ENCODE measurements around the gene MIEN1. TPM values are rescaled to one million over a fixed set of nuclear protein-coding genes. Genes with fewer than 3 reads are reported as not detected.

MIEN1 gene
- total RNA-seq, 1 donor from 2014 or later, result 52.7 TPM

DNA sequence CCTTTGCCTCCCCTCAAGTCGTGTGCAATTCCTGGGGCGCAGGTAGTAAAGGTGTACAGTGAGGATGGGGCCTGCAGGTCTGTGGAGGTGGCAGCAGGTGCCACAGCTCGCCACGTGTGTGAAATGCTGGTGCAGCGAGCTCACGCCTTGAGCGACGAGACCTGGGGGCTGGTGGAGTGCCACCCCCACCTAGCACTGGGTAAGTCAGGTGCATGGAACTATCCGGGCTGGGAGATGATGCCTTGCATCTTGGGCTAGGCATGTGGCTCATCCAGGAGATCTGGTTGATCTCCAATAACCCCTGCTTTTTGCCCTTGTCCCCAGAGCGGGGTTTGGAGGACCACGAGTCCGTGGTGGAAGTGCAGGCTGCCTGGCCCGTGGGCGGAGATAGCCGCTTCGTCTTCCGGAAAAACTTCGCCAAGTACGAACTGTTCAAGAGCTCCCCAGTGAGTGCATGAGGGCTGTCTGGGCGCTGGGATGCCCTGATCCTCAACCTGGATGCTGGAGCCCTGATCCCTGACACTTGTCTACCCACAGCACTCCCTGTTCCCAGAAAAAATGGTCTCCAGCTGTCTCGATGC lies 12.6 kb upstream of the MIEN1 start:
- Mint-ChIP-seq H3K4me1 (ENCODE audit: unreplicated experiment) (peaks cover 27% of the 10 kb centered on the region), H3K27me3 (ENCODE audit: unreplicated experiment) (no peaks in the 10 kb centered on the region), H3K27ac (ENCODE audit: unreplicated experiment) (no peak overlapping the region), H3K9me3 (ENCODE audit: unreplicated experiment) (no peaks in the 10 kb centered on the region), H3K4me3 (ENCODE audit: unreplicated experiment) (no peak overlapping the region), H3K36me3 (ENCODE audit: unreplicated experiment) (no peaks in the 10 kb centered on the region)
- DNase-seq (ENCODE audit: extremely low spot score, unreplicated experiment), result no peak
- TF ChIP-seq CTCF (IDR thresholded peaks at IDR 0.05), result no peak

GRCh38 chr17:39742126-39742855 lies 12.0 kb upstream of the MIEN1 start:
- H3K4me1 Mint-ChIP-seq (ENCODE audit: unreplicated experiment), result peaks cover 27% of the 10 kb centered on the region
- peaks cover 2% of the 10 kb centered on the region for H3K27me3 Mint-ChIP-seq (ENCODE audit: unreplicated experiment)
- no peak for DNase-seq (ENCODE audit: extremely low spot score, unreplicated experiment)
- TF ChIP-seq CTCF (IDR thresholded peaks at IDR 0.05), result no peak
- H3K36me3 Mint-ChIP-seq (ENCODE audit: unreplicated experiment), result no peaks in the 10 kb centered on the region
- no peaks in the 10 kb centered on the region for H3K9me3 Mint-ChIP-seq (ENCODE audit: unreplicated experiment)
- H3K27ac Mint-ChIP-seq (ENCODE audit: unreplicated experiment), result no peak overlapping the region
- no peak overlapping the region for H3K4me3 Mint-ChIP-seq (ENCODE audit: unreplicated experiment)

- Mint-ChIP-seq H3K27me3 (ENCODE audit: unreplicated experiment) (peaks cover 5% of the 10 kb centered on the region), H3K4me1 (ENCODE audit: unreplicated experiment) (peaks cover 27% of the 10 kb centered on the region), H3K27ac (ENCODE audit: unreplicated experiment) (peak overlapping the region; percentile 28), H3K4me3 (ENCODE audit: unreplicated experiment) (peak overlapping the region; percentile 35), H3K36me3 (ENCODE audit: unreplicated experiment) (no peaks in the 10 kb centered on the region), H3K9me3 (ENCODE audit: unreplicated experiment) (no peaks in the 10 kb centered on the region)
- TF ChIP-seq CTCF (IDR thresholded peaks at IDR 0.05), result no peak
- no peak for DNase-seq (ENCODE audit: extremely low spot score, unreplicated experiment)
Observed at GRCh38 chr17:39740357-39741111, 10.2 kb upstream of the MIEN1 start.

GRCh38 chr17:39739885-39740356 lies 9.6 kb upstream of the MIEN1 start:
- Mint-ChIP-seq H3K4me3 (ENCODE audit: unreplicated experiment) (peak overlapping the region; percentile 35), H3K27ac (ENCODE audit: unreplicated experiment) (peak overlapping the region; percentile 28), H3K36me3 (ENCODE audit: unreplicated experiment) (no peaks in the 10 kb centered on the region), H3K4me1 (ENCODE audit: unreplicated experiment) (peaks cover 27% of the 10 kb centered on the region), H3K9me3 (ENCODE audit: unreplicated experiment) (no peaks in the 10 kb centered on the region), H3K27me3 (ENCODE audit: unreplicated experiment) (peaks cover 5% of the 10 kb centered on the region)
- no peak for TF ChIP-seq CTCF (IDR thresholded peaks at IDR 0.05)
- DNase-seq (ENCODE audit: extremely low spot score, unreplicated experiment), result no peak
